Panc1 (cell line): ENCODE data around the gene VWDE.

Experiments used
- CTCF ChIP-seq: fragments of 450-650 bp; IDR thresholded peaks from 2 replicates; pipeline ENCODE4 v1.5.1; 2017; ENCODE audit warnings: mild to moderate bottlenecking
- REST ChIP-seq, 2 experiments: IDR thresholded peaks; 2 replicates each; pipeline ENCODE4 v1.6.1; 2011 to 2012; ENCODE audit warnings: low read depth in 2 of 2, control low read depth in 1 of 2, low read length in 1 of 2, mild to moderate bottlenecking in 1 of 2, moderate library complexity in 1 of 2; ENCODE audit not compliant: insufficient read depth in 1 of 2

- no peak for TF ChIP-seq CTCF
- no peak for TF ChIP-seq REST (IDR thresholded peaks at IDR 0.05; ENCODE audit: insufficient read depth in 1 of 2, low read depth in 2 of 2, low read length in 1 of 2)
Observed at GRCh38 chr7:12418452-12418851, 14.8 kb upstream of the VWDE start.
